ENCODE data around the gene SORL1.
A peak's percentile ranks its signal among the peaks of the same experiment; 100 is the strongest.
"Not testable (repeated sequence)": the region's sequence is repeated elsewhere in the genome, so short reads cannot be mapped to it uniquely, and the experiment has no call there.

Gene SORL1

GRCh38 chr11:121563900-121564822 is 112.0 kb downstream of the SORL1 start:
- DNase-seq (ENCODE audit: low spot score), result no peak

DNA sequence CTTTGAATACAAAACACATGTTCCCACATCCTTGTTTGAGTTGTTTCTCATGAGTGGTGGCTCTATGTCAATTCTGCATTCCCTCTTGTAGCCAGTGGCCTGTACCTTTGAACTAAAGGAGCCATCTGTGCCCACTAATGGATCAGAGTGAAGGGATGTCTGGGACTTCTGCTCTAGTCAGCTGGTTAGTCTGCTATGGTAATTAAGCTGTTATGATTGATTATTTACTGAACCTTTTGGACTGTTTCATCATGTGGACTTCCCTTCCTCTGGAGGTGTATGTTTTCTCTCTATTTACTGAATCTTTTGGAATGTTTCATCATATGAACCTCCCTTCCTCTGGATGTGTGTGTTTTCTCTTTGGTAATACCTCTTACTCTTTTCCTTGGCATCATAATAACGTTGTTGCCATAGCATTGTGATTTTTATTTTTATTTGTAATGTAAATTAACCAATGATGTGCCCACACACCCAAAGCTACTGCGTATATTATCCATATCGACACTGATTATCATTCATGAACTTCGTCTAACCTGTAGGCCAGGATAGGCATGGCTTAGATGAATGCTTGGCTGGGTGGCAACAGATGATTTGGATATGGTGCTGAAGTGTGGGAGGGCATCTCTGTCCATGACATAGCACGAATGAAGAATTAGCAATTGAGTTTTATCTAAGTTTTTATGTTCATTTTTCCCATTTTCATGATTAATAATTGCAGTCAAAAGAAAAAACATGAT is 113.0 kb downstream of the SORL1 start:
- no peak for DNase-seq (ENCODE audit: low spot score)

GRCh38 chr11:121566279-121567168 is 114.4 kb downstream of the SORL1 start:
- DNase-seq (ENCODE audit: low spot score), result peak; percentile 31

GRCh38 chr11:121567995-121568394 is 115.9 kb downstream of the SORL1 start:
- DNase-seq (ENCODE audit: low spot score), result no peak

GRCh38 chr11:121569332-121570299 is 117.5 kb downstream of the SORL1 start:
- not testable (repeated sequence) for DNase-seq (ENCODE audit: low spot score)

DNA sequence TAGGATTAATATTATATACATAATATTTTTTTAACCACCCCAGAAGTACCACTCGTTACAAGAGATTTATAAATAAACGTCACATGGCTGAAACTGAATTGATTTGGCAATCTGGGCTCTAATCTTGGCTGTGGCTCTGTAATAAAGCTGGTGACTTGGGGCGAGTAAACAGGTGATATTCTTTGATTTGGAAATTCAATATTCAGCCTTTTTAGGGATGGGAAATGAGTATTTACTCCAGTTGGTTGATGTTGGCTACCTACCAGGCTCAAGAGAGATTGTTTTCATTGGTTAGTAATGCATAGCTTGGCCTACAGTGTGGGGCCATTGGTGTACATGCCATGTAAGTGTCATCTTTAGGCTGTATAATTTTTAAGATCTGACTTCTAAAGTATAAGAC is 118.3 kb downstream of the SORL1 start:
- no peak for DNase-seq (ENCODE audit: low spot score)

- DNase-seq (ENCODE audit: low spot score), result no peak
Measured at GRCh38 chr11:121571506-121571905, 119.4 kb downstream of the SORL1 start.

GRCh38 chr11:121572571-121573059 is 120.5 kb downstream of the SORL1 start:
- peak; percentile 71 for DNase-seq (ENCODE audit: low spot score)

DNA sequence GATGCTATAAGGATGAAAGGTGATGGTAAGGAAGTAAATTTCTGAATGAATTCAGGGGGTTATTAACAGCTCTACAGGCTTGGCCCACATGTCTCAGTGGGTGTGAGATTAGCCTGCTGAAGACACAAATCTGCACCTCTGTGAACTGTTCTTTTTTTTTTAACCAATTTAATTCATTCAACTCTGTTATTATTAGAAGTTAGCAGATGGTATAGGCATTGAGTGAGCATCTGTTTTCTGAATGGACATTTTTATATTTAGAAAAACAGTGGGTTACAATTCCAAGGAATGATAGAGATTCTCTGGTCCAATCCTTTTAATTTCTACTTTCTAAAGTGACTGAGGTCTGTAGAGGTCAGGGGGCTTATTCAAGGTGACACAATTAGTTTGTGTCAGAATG is 122.7 kb downstream of the SORL1 start:
- DNase-seq (ENCODE audit: low spot score), result peak; percentile 43

GRCh38 chr11:121575250-121575962 is 123.3 kb downstream of the SORL1 start:
- DNase-seq (ENCODE audit: low spot score), result peak; percentile 40

GRCh38 chr11:121575963-121576290 is 123.8 kb downstream of the SORL1 start:
- no peak for DNase-seq (ENCODE audit: low spot score)

DNA sequence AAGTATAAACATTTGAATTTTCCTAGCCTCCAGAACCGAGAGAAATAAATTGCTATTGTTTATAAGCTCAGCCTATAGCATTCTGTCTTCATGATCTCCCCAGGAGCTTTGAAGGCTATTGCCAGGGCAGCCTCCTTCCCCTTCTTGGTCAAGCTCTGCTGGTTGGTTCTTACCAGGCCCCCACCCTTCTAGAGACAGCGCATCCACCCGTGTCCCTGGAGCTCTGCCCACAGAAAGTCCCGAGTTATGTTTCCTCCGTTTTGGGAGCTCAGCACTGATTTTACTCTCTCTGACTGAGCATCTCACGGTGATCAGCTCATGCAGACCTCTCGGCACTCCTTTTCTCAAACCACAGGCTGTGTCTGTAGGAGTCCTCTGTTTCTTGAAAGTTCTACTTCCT is 124.4 kb downstream of the SORL1 start:
- DNase-seq (ENCODE audit: low spot score), result no peak

DNA sequence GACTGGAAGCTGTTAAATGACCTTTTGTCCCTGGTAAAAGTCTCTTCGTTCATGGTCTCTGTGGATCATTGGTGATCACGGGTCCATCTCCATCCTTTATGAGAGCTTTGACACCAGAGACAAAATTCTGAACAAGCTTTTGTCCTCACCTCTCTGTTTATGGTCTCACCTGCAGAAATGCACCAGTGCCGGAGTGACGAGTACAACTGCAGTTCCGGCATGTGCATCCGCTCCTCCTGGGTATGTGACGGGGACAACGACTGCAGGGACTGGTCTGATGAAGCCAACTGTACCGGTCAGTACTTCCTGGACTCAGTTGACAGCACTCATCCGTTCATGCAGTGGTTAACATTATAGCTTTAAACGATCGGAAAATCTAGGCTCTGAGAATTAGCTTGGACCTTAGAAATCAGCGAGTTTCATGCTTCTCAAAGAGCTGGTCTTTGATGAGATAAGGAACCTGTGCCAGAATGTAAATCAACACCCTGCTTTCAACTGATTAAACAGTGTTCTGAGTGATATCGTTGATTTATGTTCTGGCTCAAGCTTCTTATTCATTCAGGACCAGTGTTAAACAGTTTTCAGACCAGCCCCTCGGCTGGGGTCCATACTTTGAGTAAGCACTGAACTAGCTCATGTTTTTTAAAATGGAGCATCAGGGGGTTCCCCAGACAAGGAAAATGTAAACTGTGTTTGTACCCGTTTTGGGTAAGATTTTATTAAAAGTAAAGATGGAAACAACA is 125.2 kb downstream of the SORL1 start:
- DNase-seq (ENCODE audit: low spot score), result no peak

GRCh38 chr11:121578251-121578976 is 126.3 kb downstream of the SORL1 start:
- DNase-seq (ENCODE audit: low spot score), result no peak

DNA sequence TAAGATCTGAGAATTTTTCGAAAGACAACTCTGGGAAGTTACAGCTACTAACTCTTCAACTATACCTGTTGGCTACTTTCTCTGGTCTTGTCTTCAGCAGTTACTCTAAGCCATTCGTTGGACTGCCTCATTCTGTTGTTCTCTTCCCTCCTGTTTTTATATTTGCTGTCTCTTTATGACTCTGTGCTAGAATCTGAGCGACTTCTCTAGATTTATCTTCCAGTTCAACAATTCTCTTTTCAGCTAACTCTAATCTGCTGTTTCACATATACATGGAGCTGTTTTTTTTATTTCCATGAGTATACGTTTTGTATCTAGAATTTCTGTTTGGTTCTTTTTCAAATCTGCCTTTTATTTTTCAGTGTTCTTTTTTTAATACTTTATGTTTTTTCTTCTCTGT is 128.0 kb downstream of the SORL1 start:
- DNase-seq (ENCODE audit: low spot score), result no peak

- DNase-seq (ENCODE audit: low spot score), result no peak
Measured at GRCh38 chr11:121581607-121582006, 129.5 kb downstream of the SORL1 start.

DNA sequence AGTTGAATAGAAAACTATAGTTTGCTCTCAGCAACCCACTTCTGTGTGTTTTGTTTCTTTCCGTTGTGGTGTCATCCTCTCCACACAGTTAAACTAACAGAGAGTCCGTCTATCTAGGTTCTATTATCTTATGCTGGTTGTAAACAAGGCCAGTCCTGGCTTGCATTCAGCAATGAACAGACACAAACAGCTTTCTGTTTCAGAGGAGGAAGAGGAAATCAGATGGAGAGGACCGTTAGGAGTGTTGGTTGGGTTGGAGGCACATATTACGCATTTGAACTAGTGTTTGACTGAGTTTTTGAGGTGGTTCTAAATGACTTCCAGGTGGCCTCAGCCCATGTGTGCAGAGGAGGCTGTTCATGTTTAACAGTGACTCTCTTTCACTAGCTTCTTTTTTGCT is 130.2 kb downstream of the SORL1 start:
- no peak for DNase-seq (ENCODE audit: low spot score)

- DNase-seq (ENCODE audit: low spot score), result no peak
Measured at GRCh38 chr11:121583825-121584224, 131.7 kb downstream of the SORL1 start.

GRCh38 chr11:121586750-121587149 is 134.6 kb downstream of the SORL1 start:
- DNase-seq (ENCODE audit: low spot score), result no peak

All from cerebellar cortex (tissue), 1 donor.